Aorta (tissue), 5 donors: Measurements from ENCODE around the gene RNF8. TPM values are rescaled to one million over a fixed set of nuclear protein-coding genes. Genes with fewer than 3 reads are reported as not detected.

Source experiments
- ATAC-seq: fragments of 200-7000 bp; cut with Tn5 transposase; one replicate; pipeline ENCODE4 v1.9.1; 2022; ENCODE audit warnings: moderate library complexity; ENCODE audit not compliant: low FRiP score
- DNase-seq, 2 donors: peaks; one replicate each; pipeline ENCODE4 v3.0.0-alpha.2; 2020
- H3K27ac ChIP-seq, 2 donors: one replicate each; pipeline ENCODE4 v1.5.1; 2013; ENCODE audit warnings: low read length in 2 of 2, mild to moderate bottlenecking in 2 of 2, moderate library complexity in 2 of 2, control low read depth in 1 of 2, inconsistent platforms in 1 of 2, low read depth in 1 of 2
- H3K27me3 ChIP-seq, 2 donors: one replicate each; pipeline ENCODE4 v1.6.1; 2013; ENCODE audit warnings: control low read depth in 1 of 2, low read length in 1 of 2, mild to moderate bottlenecking in 1 of 2, moderate library complexity in 1 of 2; ENCODE audit not compliant: insufficient read depth in 2 of 2, control insufficient read depth in 1 of 2
- H3K36me3 ChIP-seq, 2 donors: one replicate each; pipeline ENCODE4 v1.6.1; 2013; ENCODE audit warnings: control low read depth in 1 of 2, low read length in 1 of 2, mild to moderate bottlenecking in 1 of 2; ENCODE audit not compliant: insufficient read depth in 2 of 2, control insufficient read depth in 1 of 2
- H3K4me1 ChIP-seq, 2 donors: one replicate each; pipeline ENCODE4 v1.6.1; 2013; ENCODE audit warnings: low read length in 2 of 2, control low read depth in 1 of 2, mild to moderate bottlenecking in 1 of 2, moderate library complexity in 1 of 2; ENCODE audit not compliant: insufficient read depth in 2 of 2, control insufficient read depth in 1 of 2
- H3K4me3 ChIP-seq, 2 donors: one replicate each; pipeline ENCODE4 v1.5.1; 2013; ENCODE audit warnings: low read length in 2 of 2, control low read depth in 1 of 2, mild to moderate bottlenecking in 1 of 2
- H3K9me3 ChIP-seq: one replicate; pipeline ENCODE4 v1.6.1; 2013; ENCODE audit warnings: mild to moderate bottlenecking, low read length; ENCODE audit not compliant: control insufficient read depth
- WGBS, 2 donors: extraction: QIAGEN DNeasy Blood & Tissue Kit; methylation state at CpG; one replicate each; pipeline ENCODE4 v1.1.7; 2013; 5-methylcytosine and 5-hydroxymethylcytosine counted together
- intact Hi-C, 2 donors: fragments of 100-400 bp; cut with DNase I; formaldehyde crosslinking; loops; one replicate each; pipeline versions ENCODE4 v1.14.2 to v1.15.0; 2022
- polyA plus RNA-seq, 2 donors: library from polyadenylated mRNA; stranded (reverse); fragments of 200-250 nt; gene quantifications; one replicate each; pipeline ENCODE4 v1.2.3, GENCODE V29; 2013
- total RNA-seq, 2 donors: library from RNA; stranded (reverse); fragmentation: NEBNext Ultra II Directional; extraction: Animal tissue kit (Norgen Biotek cat#: 25700); gene quantifications; one replicate each; pipeline ENCODE4 v1.2.1, GENCODE V29; 2021
- donor health status: healthy with polysubstance abuse.
- donor health status: Bipolar disorder and iron deficiency.
- donor health status: DM: no; HTN: no; CAD: no.
- donor health status: DM: no; HTN: no; CAD: no.
- donor health status: DM: yes; HTN: yes; CAD: no.

The RNF8 gene
- total and polyA plus RNA-seq, 4 donors = 13.9 to 16.4 (median 14.9) TPM

GRCh38 chr6:37417393-37417792 is 63.6 kb downstream of the RNF8 start:
- intact Hi-C loops = no loop called here
- WGBS, 2 donors = 73 to 95% methylated on average over 2 of the region's 2 CpGs
- DNase-seq (no peak), ATAC-seq (no peak)
- no peak overlapping the region for H3K4me3 ChIP-seq
- H3K4me1 ChIP-seq = no peaks in the 10 kb centered on the region
- H3K9me3 ChIP-seq = no peaks in the 10 kb centered on the region
- no peak overlapping the region for H3K27ac ChIP-seq
- no peaks in the 10 kb centered on the region for H3K27me3 ChIP-seq
- H3K36me3 ChIP-seq = no peaks in the 10 kb centered on the region

GRCh38 chr6:37418722-37419121 is 64.9 kb downstream of the RNF8 start:
- DNase-seq = no peak

GRCh38 chr6:37426058-37426944 is 72.5 kb downstream of the RNF8 start:
- Histone ChIP-seq H3K27me3 (no peaks in the 10 kb centered on the region), H3K36me3 (no peaks in the 10 kb centered on the region), H3K27ac (no peak overlapping the region), H3K4me1 (no peaks in the 10 kb centered on the region), H3K4me3 (no peak overlapping the region), H3K9me3 (peaks cover 2% of the 10 kb centered on the region)
- ATAC-seq (no peak), DNase-seq (no peak)
- intact Hi-C loops = no loop called here
- 79 to 81% methylated on average over 4 of the region's 4 CpGs for WGBS, 2 donors

More at GRCh38 chr6:37418722-37419121, 64.9 kb downstream of the RNF8 start:
- no peaks in the 10 kb centered on the region for H3K36me3 ChIP-seq
- intact Hi-C loops = no loop called here
- no peaks in the 10 kb centered on the region for H3K4me1 ChIP-seq
- no peak overlapping the region for H3K27ac ChIP-seq
- no peak for ATAC-seq
- H3K4me3 ChIP-seq = no peak overlapping the region
- WGBS, 2 donors = 75 to 84% methylated on average over 5 of the region's 5 CpGs
- H3K27me3 ChIP-seq = no peaks in the 10 kb centered on the region
- no peaks in the 10 kb centered on the region for H3K9me3 ChIP-seq

DNA sequence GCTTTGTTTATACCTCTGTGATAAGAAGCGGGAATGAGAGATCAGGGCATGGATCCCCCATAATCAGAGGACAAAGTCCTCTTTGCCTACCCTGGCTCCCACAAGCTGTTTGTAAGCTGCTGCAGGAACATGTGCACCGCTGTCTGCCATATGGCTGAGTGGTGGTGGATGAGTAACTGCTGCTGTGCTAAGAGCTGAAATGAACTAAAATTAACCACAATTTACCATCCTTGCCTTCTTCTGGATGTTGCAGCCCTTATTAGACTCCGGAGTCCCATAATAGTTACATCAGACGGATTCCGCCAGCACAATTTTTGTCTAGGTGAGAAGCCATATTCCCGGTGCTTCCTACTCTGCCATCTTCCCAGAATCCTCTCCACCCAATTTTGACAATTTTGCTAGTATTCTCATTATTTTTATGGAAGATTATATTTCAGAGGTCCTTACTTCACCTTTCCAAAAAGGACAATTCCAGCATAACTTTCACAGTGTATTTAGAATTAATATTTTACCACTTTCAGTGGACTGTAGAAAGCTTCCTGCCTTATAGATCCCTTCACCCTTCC is 73.2 kb downstream of the RNF8 start:
- Histone ChIP-seq H3K9me3 (peaks cover 2% of the 10 kb centered on the region), H3K4me1 (no peaks in the 10 kb centered on the region), H3K36me3 (no peaks in the 10 kb centered on the region), H3K27me3 (no peaks in the 10 kb centered on the region), H3K4me3 (no peak overlapping the region), H3K27ac (no peak overlapping the region)
- intact Hi-C loops = no loop called here
- DNase-seq = no peak
- no peak for ATAC-seq
- 89 to 92% methylated on average over 6 of the region's 6 CpGs for WGBS, 2 donors

- DNase-seq = no peak
- no peak overlapping the region for H3K4me3 ChIP-seq
- 70 to 75% methylated on average over 2 of the region's 2 CpGs for WGBS, 2 donors
- peaks cover 2% of the 10 kb centered on the region for H3K9me3 ChIP-seq
- ATAC-seq = no peak
- no peak overlapping the region for H3K27ac ChIP-seq
- peaks cover 4 to 6% of the 10 kb centered on the region in 2 donors for H3K4me1 ChIP-seq
- no peaks in the 10 kb centered on the region for H3K36me3 ChIP-seq
- H3K27me3 ChIP-seq = no peaks in the 10 kb centered on the region
- intact Hi-C loops = no loop called here
Measured at GRCh38 chr6:37429352-37429750, 75.6 kb downstream of the RNF8 start.

GRCh38 chr6:37432590-37432915 is 78.8 kb downstream of the RNF8 start:
- peak overlapping the region; percentile 23 to 87 for H3K27ac ChIP-seq
- DNase-seq (no peak), ATAC-seq (no peak)
- no peaks in the 10 kb centered on the region for H3K27me3 ChIP-seq
- peak overlapping the region; percentile 58 to 75 for H3K4me3 ChIP-seq
- 10% methylated on average over 7 of the region's 7 CpGs for WGBS, 2 donors
- H3K4me1 ChIP-seq = peaks cover 6% of the 10 kb centered on the region in 2 donors
- intact Hi-C loops = loop anchor here in 1 of 2 donors (2.0 kb wide), 1 partner anchor 64 kb away; no protein-coding TSS in a partner anchor
- no peaks in the 10 kb centered on the region for H3K9me3 ChIP-seq
- no peaks in the 10 kb centered on the region for H3K36me3 ChIP-seq

- WGBS, 2 donors = 0% methylated on average over 60 to 61 of the region's 61 CpGs
- no peaks in the 10 kb centered on the region for H3K27me3 ChIP-seq
- H3K9me3 ChIP-seq = no peaks in the 10 kb centered on the region
- DNase-seq (peak; percentile 97 to 99), ATAC-seq (peak; percentile 99)
- H3K27ac ChIP-seq = peak within 1 kb of the TSS; percentile 83 to 91
- peak within 1 kb of the TSS; percentile 75 to 85 for H3K4me3 ChIP-seq
- no peaks in the 10 kb centered on the region for H3K36me3 ChIP-seq
- intact Hi-C loops = loop anchor here in 1 of 2 donors (2.0 kb wide), 1 partner anchor 64 kb away; no protein-coding TSS in a partner anchor
- H3K4me1 ChIP-seq = peaks cover 6% of the 10 kb centered on the region in 2 donors
Measured at GRCh38 chr6:37432916-37433656, 79.3 kb downstream of the RNF8 start, which contains the start of gene CMTR1. Gene CMTR1, plus strand, starts transcription at chr6:37433221. Its CDS starts 2,409 bp downstream, at chr6:37435630.

DNA sequence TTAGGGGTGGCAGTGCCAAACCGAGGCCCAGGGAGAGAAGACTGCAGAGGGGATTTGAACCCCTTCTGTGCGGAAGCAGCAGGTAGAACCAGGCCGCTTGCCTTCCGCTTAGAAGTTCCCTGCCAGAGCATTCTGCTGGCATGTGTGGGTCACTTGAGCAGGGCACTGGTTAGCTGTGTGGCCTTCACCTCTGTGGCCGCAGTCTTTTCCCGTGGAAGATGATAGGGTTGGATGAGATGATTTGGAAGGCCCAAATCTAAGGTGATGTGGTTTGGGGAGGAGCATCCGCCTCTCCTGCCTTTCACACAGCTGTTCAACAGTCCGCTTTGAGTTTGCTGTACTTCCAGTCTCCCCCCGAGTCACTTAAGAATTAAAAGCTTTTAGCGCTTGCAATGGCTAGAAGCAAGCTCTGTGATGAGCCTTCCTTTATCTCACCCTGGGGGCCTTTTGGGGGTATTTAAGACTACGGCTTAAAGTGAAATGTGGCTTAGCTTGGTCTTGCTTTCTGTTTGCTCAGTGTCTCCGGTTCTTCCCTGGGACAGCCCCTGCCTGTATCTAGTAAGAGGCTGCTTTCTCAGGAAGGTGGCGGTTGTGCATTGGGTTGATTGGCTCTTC is 80.0 kb downstream of the RNF8 start:
- Histone ChIP-seq H3K4me1 (peaks cover 6 to 8% of the 10 kb centered on the region in 2 donors), H3K36me3 (no peaks in the 10 kb centered on the region), H3K27ac (peak overlapping the region; percentile 83 to 91), H3K9me3 (no peaks in the 10 kb centered on the region), H3K4me3 (peak overlapping the region; percentile 70 to 85), H3K27me3 (no peaks in the 10 kb centered on the region)
- ATAC-seq = peak; percentile 26
- 10 to 14% methylated on average over 13 of the region's 13 CpGs for WGBS, 2 donors
- intact Hi-C loops = loop anchor here in 1 of 2 donors (2.0 kb wide), 1 partner anchor 65 kb away; no protein-coding TSS in a partner anchor
- DNase-seq = peak in 1 of 2 donors; percentile 47
